ENCODE measurements around the gene SLMAP. TPM values are rescaled to one million over a fixed set of nuclear protein-coding genes. Genes with fewer than 3 reads are reported as not detected.
A peak's percentile ranks its signal among the peaks of the same experiment; 100 is the strongest.
"Not testable (repeated sequence)": the region's sequence is repeated elsewhere in the genome, so short reads cannot be mapped to it uniquely, and the experiment has no call there.

The SLMAP gene
- total and polyA plus RNA-seq, 5 donors: 112 to 414 (median 244) TPM

- Histone ChIP-seq H3K27me3 (ENCODE audit: control insufficient read depth, insufficient read depth) (no peaks in the 10 kb centered on the region), H3K9me3 (ENCODE audit: control insufficient read depth, low read length) (no peaks in the 10 kb centered on the region), H3K4me1 (ENCODE audit: control insufficient read depth, insufficient read depth, low read length) (no peaks in the 10 kb centered on the region), H3K4me3 (ENCODE audit: low read length) (no peak overlapping the region), H3K27ac (ENCODE audit: low read length) (no peak overlapping the region)
- DNase-seq (no peak), ATAC-seq (no peak)
- WGBS: 93% methylated on average over 4 of the region's 4 CpGs
- intact Hi-C loops (cut with DNase I): no loop called here
These were observed 99.8 kb downstream of the SLMAP start for GRCh38 chr3:57855943-57856342.

DNA sequence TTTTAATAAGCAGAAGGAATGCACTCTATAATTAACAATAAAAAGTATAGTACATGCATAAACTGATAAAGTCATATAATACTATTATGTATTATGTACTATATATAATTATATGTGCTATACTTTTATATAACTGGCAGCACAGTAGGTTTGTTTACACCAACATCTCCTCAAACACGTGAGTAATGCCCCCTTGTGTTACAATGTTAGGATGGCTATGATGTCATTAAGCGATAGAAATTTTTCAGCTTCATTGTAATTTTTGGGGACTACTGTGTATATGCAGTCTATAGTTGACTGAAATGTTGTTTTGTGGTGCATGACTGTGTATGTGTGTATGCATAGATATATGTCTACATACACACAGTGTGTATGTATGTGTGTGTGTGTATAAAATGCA lies 100.6 kb downstream of the SLMAP start:
- intact Hi-C loops (cut with DNase I): no loop called here
- Histone ChIP-seq H3K27me3 (ENCODE audit: control insufficient read depth, insufficient read depth) (no peaks in the 10 kb centered on the region), H3K27ac (ENCODE audit: low read length) (no peak overlapping the region), H3K9me3 (ENCODE audit: control insufficient read depth, low read length) (no peaks in the 10 kb centered on the region), H3K4me1 (ENCODE audit: control insufficient read depth, insufficient read depth, low read length) (no peaks in the 10 kb centered on the region), H3K4me3 (ENCODE audit: low read length) (no peak overlapping the region)
- WGBS: 62% methylated on average over 2 of the region's 2 CpGs
- DNase-seq (no peak), ATAC-seq (no peak)

- intact Hi-C loops (cut with DNase I): no loop called here
- no peak overlapping the region for H3K4me3 ChIP-seq (ENCODE audit: low read length)
- no peak overlapping the region for H3K27ac ChIP-seq (ENCODE audit: low read length)
- no peaks in the 10 kb centered on the region for H3K27me3 ChIP-seq (ENCODE audit: control insufficient read depth, insufficient read depth)
- H3K4me1 ChIP-seq (ENCODE audit: control insufficient read depth, insufficient read depth, low read length): no peaks in the 10 kb centered on the region
- ATAC-seq: no peak
- no peak for DNase-seq
- no peaks in the 10 kb centered on the region for H3K9me3 ChIP-seq (ENCODE audit: control insufficient read depth, low read length)
These were observed 106.8 kb downstream of the SLMAP start for GRCh38 chr3:57862894-57863293.

GRCh38 chr3:57863380-57863779 lies 107.3 kb downstream of the SLMAP start:
- Histone ChIP-seq H3K27me3 (ENCODE audit: control insufficient read depth, insufficient read depth) (no peaks in the 10 kb centered on the region), H3K4me1 (ENCODE audit: control insufficient read depth, insufficient read depth, low read length) (no peaks in the 10 kb centered on the region), H3K9me3 (ENCODE audit: control insufficient read depth, low read length) (no peaks in the 10 kb centered on the region), H3K27ac (ENCODE audit: low read length) (no peak overlapping the region), H3K4me3 (ENCODE audit: low read length) (no peak overlapping the region)
- intact Hi-C loops (cut with DNase I): no loop called here
- no peak for ATAC-seq
- DNase-seq: no peak
- WGBS: 65% methylated on average over 2 of the region's 2 CpGs

DNA sequence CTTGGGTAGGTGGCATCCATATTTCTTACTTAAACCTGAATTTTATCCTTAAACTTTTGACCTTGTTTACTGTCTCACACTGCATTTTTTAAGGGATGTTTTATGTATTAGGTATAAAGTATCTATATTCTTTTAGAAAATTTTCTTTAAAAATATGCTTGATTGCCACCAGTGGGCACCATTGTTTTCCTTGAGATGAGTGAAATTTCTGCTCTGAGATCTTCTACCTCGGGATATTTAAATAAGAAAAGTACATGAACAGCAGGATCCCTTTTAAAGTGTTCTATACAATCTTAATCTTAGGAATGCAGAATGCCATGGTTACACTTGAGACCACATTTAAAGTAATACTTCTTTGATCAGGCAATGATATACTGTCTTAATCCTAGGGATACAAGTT lies 108.7 kb downstream of the SLMAP start:
- 6% methylated on average over 1 of the region's 1 CpG for WGBS
- H3K9me3 ChIP-seq (ENCODE audit: control insufficient read depth, low read length): no peaks in the 10 kb centered on the region
- intact Hi-C loops (cut with DNase I): no loop called here
- no peak overlapping the region for H3K4me3 ChIP-seq (ENCODE audit: low read length)
- no peaks in the 10 kb centered on the region for H3K27me3 ChIP-seq (ENCODE audit: control insufficient read depth, insufficient read depth)
- ATAC-seq: no peak
- no peak overlapping the region for H3K27ac ChIP-seq (ENCODE audit: low read length)
- H3K4me1 ChIP-seq (ENCODE audit: control insufficient read depth, insufficient read depth, low read length): no peaks in the 10 kb centered on the region
- no peak for DNase-seq

GRCh38 chr3:57869110-57869509 lies 113.0 kb downstream of the SLMAP start:
- ATAC-seq; H3K4me1 ChIP-seq (ENCODE audit: control insufficient read depth, insufficient read depth, low read length); H3K4me3 ChIP-seq (ENCODE audit: low read length); H3K27me3 ChIP-seq (ENCODE audit: control insufficient read depth, insufficient read depth); H3K27ac ChIP-seq (ENCODE audit: low read length); H3K9me3 ChIP-seq (ENCODE audit: control insufficient read depth, low read length); intact Hi-C loops (cut with DNase I); DNase-seq: not testable (repeated sequence)
- WGBS: 100% methylated on average over 1 of the region's 1 CpG

GRCh38 chr3:57872606-57873005 lies 116.5 kb downstream of the SLMAP start:
- intact Hi-C loops (cut with DNase I): no loop called here
- WGBS: 98% methylated on average over 4 of the region's 4 CpGs

GRCh38 chr3:57876632-57877031 lies 120.5 kb downstream of the SLMAP start:
- Histone ChIP-seq H3K4me1 (ENCODE audit: control insufficient read depth, insufficient read depth, low read length) (no peaks in the 10 kb centered on the region), H3K27me3 (ENCODE audit: control insufficient read depth, insufficient read depth) (no peaks in the 10 kb centered on the region), H3K9me3 (ENCODE audit: control insufficient read depth, low read length) (no peaks in the 10 kb centered on the region), H3K27ac (ENCODE audit: low read length) (peak overlapping the region; percentile 17), H3K4me3 (ENCODE audit: low read length) (no peak overlapping the region)
- DNase-seq: no peak
- ATAC-seq: peak; percentile 51 to 61
- intact Hi-C loops (cut with DNase I): no loop called here
- 67% methylated on average over 3 of the region's 3 CpGs for WGBS

More at GRCh38 chr3:57872606-57873005, 116.5 kb downstream of the SLMAP start:
- Histone ChIP-seq H3K27ac (ENCODE audit: low read length) (no peak overlapping the region), H3K27me3 (ENCODE audit: control insufficient read depth, insufficient read depth) (no peaks in the 10 kb centered on the region), H3K4me1 (ENCODE audit: control insufficient read depth, insufficient read depth, low read length) (no peaks in the 10 kb centered on the region), H3K9me3 (ENCODE audit: control insufficient read depth, low read length) (no peaks in the 10 kb centered on the region), H3K4me3 (ENCODE audit: low read length) (no peak overlapping the region)
- DNase-seq (no peak), ATAC-seq (no peak)

- no peaks in the 10 kb centered on the region for H3K9me3 ChIP-seq (ENCODE audit: control insufficient read depth, low read length)
- no peak overlapping the region for H3K4me3 ChIP-seq (ENCODE audit: low read length)
- ATAC-seq: no peak
- intact Hi-C loops (cut with DNase I): no loop called here
- H3K27ac ChIP-seq (ENCODE audit: low read length): no peak overlapping the region
- no peaks in the 10 kb centered on the region for H3K27me3 ChIP-seq (ENCODE audit: control insufficient read depth, insufficient read depth)
- H3K4me1 ChIP-seq (ENCODE audit: control insufficient read depth, insufficient read depth, low read length): no peaks in the 10 kb centered on the region
- DNase-seq: no peak
- 81% methylated on average over 2 of the region's 2 CpGs for WGBS
These were observed 121.0 kb downstream of the SLMAP start for GRCh38 chr3:57877116-57877515.

GRCh38 chr3:57884436-57884835 lies 128.3 kb downstream of the SLMAP start:
- DNase-seq: not testable (repeated sequence)
- 97% methylated on average over 5 of the region's 5 CpGs for WGBS

GRCh38 chr3:57889807-57890206 lies 133.7 kb downstream of the SLMAP start:
- peak; percentile 82 to 85 for ATAC-seq
- no peaks in the 10 kb centered on the region for H3K9me3 ChIP-seq (ENCODE audit: control insufficient read depth, low read length)
- no peak for DNase-seq
- WGBS: 47% methylated on average over 6 of the region's 6 CpGs
- no peaks in the 10 kb centered on the region for H3K27me3 ChIP-seq (ENCODE audit: control insufficient read depth, insufficient read depth)
- H3K27ac ChIP-seq (ENCODE audit: low read length): peak overlapping the region; percentile 37
- peaks cover under 1% of the 10 kb centered on the region for H3K4me1 ChIP-seq (ENCODE audit: control insufficient read depth, insufficient read depth, low read length)
- intact Hi-C loops (cut with DNase I): no loop called here
- H3K4me3 ChIP-seq (ENCODE audit: low read length): peak overlapping the region; percentile 59

More at GRCh38 chr3:57884436-57884835, 128.3 kb downstream of the SLMAP start:
- H3K4me3 ChIP-seq (ENCODE audit: low read length); intact Hi-C loops (cut with DNase I); ATAC-seq; H3K4me1 ChIP-seq (ENCODE audit: control insufficient read depth, insufficient read depth, low read length); H3K27ac ChIP-seq (ENCODE audit: low read length); H3K9me3 ChIP-seq (ENCODE audit: control insufficient read depth, low read length); H3K27me3 ChIP-seq (ENCODE audit: control insufficient read depth, insufficient read depth): not testable (repeated sequence)

DNA sequence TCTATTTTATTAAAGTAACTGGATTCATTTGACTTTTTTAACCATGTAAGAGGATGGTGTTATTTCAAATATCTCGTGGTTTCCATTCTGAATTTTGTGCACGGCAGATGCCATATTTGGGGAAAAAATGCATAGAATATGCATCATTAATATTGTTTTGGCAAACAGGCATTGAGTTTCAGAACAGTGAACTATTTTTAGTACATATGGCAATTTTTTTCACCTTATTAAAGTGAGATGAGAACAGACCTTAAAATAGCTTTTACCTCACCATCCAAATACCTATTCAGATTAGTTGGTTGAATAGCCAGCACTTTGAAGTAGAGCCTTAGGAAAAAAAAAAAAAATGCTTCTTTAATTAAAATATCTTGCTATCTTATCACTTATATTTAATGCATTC lies 134.8 kb downstream of the SLMAP start:
- 48% methylated on average over 2 of the region's 2 CpGs for WGBS
- intact Hi-C loops (cut with DNase I): no loop called here
- Histone ChIP-seq H3K27ac (ENCODE audit: low read length) (no peak overlapping the region), H3K4me3 (ENCODE audit: low read length) (peak overlapping the region; percentile 59), H3K9me3 (ENCODE audit: control insufficient read depth, low read length) (no peaks in the 10 kb centered on the region), H3K27me3 (ENCODE audit: control insufficient read depth, insufficient read depth) (no peaks in the 10 kb centered on the region), H3K4me1 (ENCODE audit: control insufficient read depth, insufficient read depth, low read length) (peaks cover 1% of the 10 kb centered on the region)
- DNase-seq: no peak
- peak; percentile 51 to 52 for ATAC-seq
